HepG2 (cell line): Measurements from ENCODE around the gene CTXN1. TPM values are rescaled to one million over a fixed set of nuclear protein-coding genes. Genes with fewer than 3 reads are reported as not detected.
A peak's percentile ranks its signal among the peaks of the same experiment; 100 is the strongest.

Experiments used
- ATAC-seq: fragments of 200-7000 bp; cut with Tn5 transposase; 3 replicates; pipeline ENCODE4 v1.9.1; 2020; ENCODE audit warnings: mild to moderate bottlenecking, moderate library complexity
- BruUV-seq: library from RNA; stranded (reverse); fragments of 400-500 nt; replicated peaks from 2 replicates; lab custom pipeline; 2021; lab: Mats Ljungman, UMichigan
- CTCF ChIA-PET: fragments of 300-600 bp; formaldehyde crosslinking; extraction: SDS; loops from one replicate; lab custom pipeline; 2021; ENCODE audit warnings: low total read pairs, inconsistent platforms, low intra/inter-chr PET ratio; lab: Yijun Ruan, JAX
- POLR2A ChIA-PET: fragments of 350-600 bp; sonication (Branson Sonifier 250); formaldehyde crosslinking; loops from one replicate; lab custom pipeline; 2020; ENCODE audit warnings: antibody characterized with exemption, inconsistent platforms; lab: Yijun Ruan, JAX
- DNase-seq: peaks from one replicate; pipeline ENCODE4 v3.0.0-alpha.2; 2015; ENCODE audit warnings: low spot score
- FAIRE-seq: peaks from 3 replicates; lab custom pipeline; 2011; peaks lifted over from hg19 to GRCh38; lab: Jason Lieb, UNC
- H2AFZ ChIP-seq: one replicate; pipeline ENCODE4 v1.6.1; 2011; ENCODE audit warnings: low read length, inconsistent platforms
- H3K27ac ChIP-seq: fragments of 300-600 bp; 3 replicates; pipeline ENCODE4 v1.8.0; 2011; ENCODE audit warnings: mixed run types, mild to moderate bottlenecking, mixed read lengths, low read length, inconsistent platforms; ENCODE audit not compliant: insufficient read depth; ENCODE audit errors: extremely low read length
- H3K27me3 ChIP-seq, 2 experiments: fragments of 200-600 bp in 1 of 2; 2 replicates in 1 of 2; 3 replicates in 1 of 2; pipeline versions ENCODE4 v1.6.0 to v1.8.0; 2011; ENCODE audit warnings: low read length in 2 of 2, mild to moderate bottlenecking in 2 of 2, moderate library complexity in 2 of 2, inconsistent platforms in 1 of 2; ENCODE audit not compliant: insufficient read depth in 2 of 2, control insufficient read depth in 1 of 2
- H3K36me3 ChIP-seq, 2 experiments: fragments of 200-600 bp in 1 of 2; replicated peaks in 1 of 2; 2 replicates in 1 of 2; 3 replicates in 1 of 2; pipeline versions ENCODE4 v1.5.1 to v1.8.0; 2011; ENCODE audit warnings: low read length in 2 of 2, inconsistent platforms in 1 of 2; ENCODE audit not compliant: insufficient read depth in 2 of 2, control insufficient read depth in 1 of 2
- H3K4me1 ChIP-seq: 2 replicates; pipeline ENCODE4 v1.5.1; 2012; ENCODE audit warnings: low read length, inconsistent platforms; ENCODE audit not compliant: insufficient read depth
- H3K4me2 ChIP-seq: 2 replicates; pipeline ENCODE4 v1.6.0; 2011; ENCODE audit warnings: low read depth, low read length, inconsistent platforms
- H3K4me3 ChIP-seq, 3 experiments: fragments of 200-600 bp in 1 of 3; sonication (generic), shearing (Covaris generic) in 1 of 3; replicated peaks in 1 of 3; 2 replicates each; pipeline ENCODE4 v1.5.1; 2011 to 2016; ENCODE audit warnings: low read length in 3 of 3, inconsistent platforms in 2 of 3, low read depth in 2 of 3, mild to moderate bottlenecking in 2 of 3, control low read depth in 1 of 3, mixed read lengths in 1 of 3; ENCODE audit not compliant: insufficient read depth in 1 of 3
- H3K79me2 ChIP-seq: one replicate; pipeline ENCODE4 v1.6.1; 2011; ENCODE audit warnings: low read length, inconsistent platforms; ENCODE audit not compliant: insufficient read depth
- H3K9ac ChIP-seq: 2 replicates; pipeline ENCODE4 v1.6.0; 2011; ENCODE audit warnings: mild to moderate bottlenecking, low read depth, low read length, inconsistent platforms; ENCODE audit not compliant: insufficient read depth
- H3K9me3 ChIP-seq: 2 replicates; pipeline ENCODE4 v1.5.1; 2012; ENCODE audit warnings: mild to moderate bottlenecking, low read length
- H4K20me1 ChIP-seq: 2 replicates; pipeline ENCODE4 v1.6.0; 2011; ENCODE audit warnings: inconsistent platforms, mild to moderate bottlenecking, low read length, moderate library complexity; ENCODE audit not compliant: insufficient read depth
- GATAD1 ChIP-seq: IDR thresholded peaks from 2 replicates; pipeline ENCODE4 v1.6.1; 2016; ENCODE audit warnings: missing genetic modification reagents, missing compliant biosample characterization
- HOXD1 ChIP-seq: sonication (generic); formaldehyde crosslinking; IDR thresholded peaks from 2 replicates; pipeline ENCODE4 v1.5.0; 2020; ENCODE audit warnings: missing genetic modification reagents
- KLF9 ChIP-seq: IDR thresholded peaks from 2 replicates; pipeline ENCODE4 v1.6.1; 2016; ENCODE audit warnings: low read depth
- PITX1 ChIP-seq: sonication (generic); formaldehyde crosslinking; IDR thresholded peaks from 2 replicates; pipeline ENCODE4 v1.5.1; 2020; ENCODE audit warnings: mild to moderate bottlenecking, missing genetic modification reagents
- RFX5 ChIP-seq: IDR thresholded peaks from 2 replicates; pipeline ENCODE4 v1.6.1; 2011; ENCODE audit warnings: low read depth, low read length, improper control_type of control experiment
- ZBTB2 ChIP-seq: sonication (generic); formaldehyde crosslinking; IDR thresholded peaks from 2 replicates; pipeline ENCODE4 v1.8.0; 2022; ENCODE audit warnings: low read depth, missing genetic modification reagents
- ZBTB7A ChIP-seq: sonication (generic); formaldehyde crosslinking; IDR thresholded peaks from 2 replicates; pipeline ENCODE4 v1.8.0; 2022; ENCODE audit warnings: mild to moderate bottlenecking, missing genetic modification reagents
- ZNF138 ChIP-seq: sonication (generic); formaldehyde crosslinking; IDR thresholded peaks from 2 replicates; pipeline ENCODE4 v1.5.0; 2020; ENCODE audit warnings: mild to moderate bottlenecking, low read depth, missing genetic modification reagents
- ZNF281 ChIP-seq: sonication (generic); formaldehyde crosslinking; IDR thresholded peaks from 2 replicates; pipeline ENCODE4 v1.4.0; 2020; ENCODE audit warnings: missing genetic modification reagents, borderline replicate concordance
- ZNF30 ChIP-seq: sonication (generic); formaldehyde crosslinking; IDR thresholded peaks from 2 replicates; pipeline ENCODE4 v1.5.0; 2020; ENCODE audit warnings: mild to moderate bottlenecking, missing genetic modification reagents
- ZNF557 ChIP-seq: sonication (generic); formaldehyde crosslinking; IDR thresholded peaks from 2 replicates; pipeline ENCODE4 v1.4.0; 2020; ENCODE audit warnings: missing genetic modification reagents
- ZNF773 ChIP-seq: sonication (generic); formaldehyde crosslinking; IDR thresholded peaks from 2 replicates; pipeline ENCODE4 v1.4.0; 2020; ENCODE audit warnings: missing genetic modification reagents, borderline replicate concordance
- WGBS: methylation state at CpG from one replicate; pipeline ENCODE4 v1.1.6; 2017; ENCODE audit warnings: low lambda C conversion rate; 5-methylcytosine and 5-hydroxymethylcytosine counted together
- in situ Hi-C: cut with HindIII; loops from 2 replicates; pipeline ENCODE4 v1.10.0; 2017; ENCODE audit warnings: low pct_unique_long_range_greater_than_20kb; ENCODE audit not compliant: extremely low pct_ligation_motif_present
- intact Hi-C: fragments of 100-400 bp; cut with micrococcal nuclease; formaldehyde crosslinking; loops from one replicate; pipeline ENCODE4 v1.10.0; 2022; ENCODE audit not compliant: unreplicated experiment
- polyA plus RNA-seq, 8 experiments: library from polyadenylated mRNA; depleted of rRNA in 3 of 8; stranded (reverse) in 7 of 8; unstranded in 1 of 8; fragments of >200 nt; fragmentation: Illumina TruSeq in 4 of 8; extraction: Trizol in 4 of 8; gene quantifications; 2 replicates each; pipeline versions ENCODE4 v1.2.1 to v1.2.3, GENCODE V29; 2011 to 2016; ENCODE audit warnings: low read depth in 4 of 8, missing spikeins in 1 of 8, mixed read lengths in 1 of 8; ENCODE audit not compliant: insufficient read depth in 1 of 8
- total RNA-seq, 5 experiments: library from RNA; depleted of rRNA; stranded (reverse); fragments of >200 nt; fragmentation: Illumina TruSeq; extraction: Trizol; gene quantifications; 2 replicates each; pipeline ENCODE4 v1.2.3, GENCODE V29; 2016; ENCODE audit warnings: low read depth in 1 of 5
- TF ChIP-seq, protein P1 (sequence below): sonication (generic); formaldehyde crosslinking; IDR thresholded peaks from 2 replicates; pipeline ENCODE4 v1.4.0; 2020; ENCODE audit warnings: missing genetic modification reagents, borderline replicate concordance
- TF ChIP-seq, protein P2 (sequence below): sonication (generic); formaldehyde crosslinking; IDR thresholded peaks from 2 replicates; pipeline ENCODE4 v1.5.0; 2020; ENCODE audit warnings: missing genetic modification reagents

The CTXN1 gene
- total and polyA plus RNA-seq, 2 of the 13 experiments (the other 11 are each of a cell fraction or from before 2014, with no cell fraction given), result 0.11 TPM; not detected in 1

DNA sequence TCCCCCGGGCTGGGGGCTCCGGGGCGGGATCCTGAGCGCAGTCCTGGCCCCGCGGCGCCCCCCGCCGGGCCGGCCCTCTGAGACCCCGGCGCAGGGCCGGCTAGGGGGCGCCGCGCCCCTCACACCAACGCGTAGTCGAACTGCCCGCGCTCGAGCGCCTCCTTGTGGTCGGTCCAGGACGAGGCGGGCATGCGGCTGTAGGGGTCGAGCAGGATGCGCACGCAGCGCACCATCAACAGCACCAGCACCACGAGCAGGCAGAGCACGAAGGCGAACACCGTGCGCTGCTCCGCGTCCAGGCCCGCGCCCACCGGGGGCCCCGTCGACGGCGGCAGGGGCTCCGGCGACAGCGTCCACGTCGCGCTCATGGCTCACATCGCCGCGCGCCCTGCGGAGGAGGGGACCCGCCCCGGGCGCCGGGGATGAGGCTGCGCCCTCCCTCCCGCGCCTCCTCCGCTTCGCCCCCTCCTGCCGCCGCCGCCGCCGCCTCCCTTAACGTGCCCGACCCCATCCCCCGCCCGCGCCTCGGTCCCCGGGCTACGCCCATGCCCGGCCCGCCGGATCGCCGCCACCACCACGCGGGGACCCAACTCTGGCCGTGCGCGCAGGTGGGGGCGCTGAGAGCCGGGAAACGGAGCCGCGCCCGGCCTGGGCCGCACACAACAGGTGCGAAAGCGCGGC is 624 bp downstream of the CTXN1 start:
- Histone ChIP-seq H2AFZ (no peak overlapping the region), H3K9ac (no peak overlapping the region), H3K79me2 (no peaks in the 10 kb centered on the region), H3K9me3 (no peaks in the 10 kb centered on the region), H3K27ac (no peak overlapping the region), H4K20me1 (peaks cover 5% of the 10 kb centered on the region; the same call in 1 of the 2 replicates), H3K27me3 (no peaks in the 10 kb centered on the region), H3K4me1 (peaks cover 8% of the 10 kb centered on the region), H3K4me2 (peak overlapping the region; percentile 55), H3K4me3 (peak overlapping the region in 1 of 3 experiments; percentile 55; a peak in 1 of 6 replicates), H3K36me3 (peaks cover 6 to 10% of the 10 kb centered on the region in 2 experiments; a peak in 2 of 5 replicates)
- peak; percentile 64 for DNase-seq
- in situ Hi-C loops (no loop called here), intact Hi-C loops (loop anchor here (2.0 kb wide), 1 partner anchor 73 kb away; no protein-coding TSS in a partner anchor)
- POLR2A ChIA-PET, result no interaction called here
- WGBS, result 5% methylated on average over 16 of the region's 98 CpGs
- FAIRE-seq, result no peak
- CTCF ChIA-PET, result interaction anchor here (0.6 to 2.7 kb wide), 3 partner anchors 54 to 72 kb away, joined by 3 to 28 read pairs (median 4); no protein-coding TSS in a partner anchor
- BruUV-seq, result no TSS peak
- ATAC-seq, result peak; percentile 59
- no peak; the same call in none of the 2 replicates for TF ChIP-seq ZNF138 (CRISPR knock-in tag)
- TF ChIP-seq GATAD1, result peak; percentile 57; the same call in 1 of the 2 replicates
- TF ChIP-seq ZBTB2 (CRISPR knock-in tag), result no peak
- TF ChIP-seq RFX5, result no peak
- TF ChIP-seq KLF9 (CRISPR knock-in tag), result no peak
- TF ChIP-seq ZNF281 (CRISPR knock-in tag), result peak; percentile 55; the same call in 1 of the 2 replicates
- no peak for TF ChIP-seq PITX1 (CRISPR knock-in tag)
- no peak for TF ChIP-seq ZNF773 (CRISPR knock-in tag)
- TF ChIP-seq HOXD1, result peak; percentile 41; the same call in 1 of the 2 replicates
- peak; percentile 86; the same call in 1 of the 2 replicates for TF ChIP-seq ZNF557
- TF ChIP-seq, protein P1, sequence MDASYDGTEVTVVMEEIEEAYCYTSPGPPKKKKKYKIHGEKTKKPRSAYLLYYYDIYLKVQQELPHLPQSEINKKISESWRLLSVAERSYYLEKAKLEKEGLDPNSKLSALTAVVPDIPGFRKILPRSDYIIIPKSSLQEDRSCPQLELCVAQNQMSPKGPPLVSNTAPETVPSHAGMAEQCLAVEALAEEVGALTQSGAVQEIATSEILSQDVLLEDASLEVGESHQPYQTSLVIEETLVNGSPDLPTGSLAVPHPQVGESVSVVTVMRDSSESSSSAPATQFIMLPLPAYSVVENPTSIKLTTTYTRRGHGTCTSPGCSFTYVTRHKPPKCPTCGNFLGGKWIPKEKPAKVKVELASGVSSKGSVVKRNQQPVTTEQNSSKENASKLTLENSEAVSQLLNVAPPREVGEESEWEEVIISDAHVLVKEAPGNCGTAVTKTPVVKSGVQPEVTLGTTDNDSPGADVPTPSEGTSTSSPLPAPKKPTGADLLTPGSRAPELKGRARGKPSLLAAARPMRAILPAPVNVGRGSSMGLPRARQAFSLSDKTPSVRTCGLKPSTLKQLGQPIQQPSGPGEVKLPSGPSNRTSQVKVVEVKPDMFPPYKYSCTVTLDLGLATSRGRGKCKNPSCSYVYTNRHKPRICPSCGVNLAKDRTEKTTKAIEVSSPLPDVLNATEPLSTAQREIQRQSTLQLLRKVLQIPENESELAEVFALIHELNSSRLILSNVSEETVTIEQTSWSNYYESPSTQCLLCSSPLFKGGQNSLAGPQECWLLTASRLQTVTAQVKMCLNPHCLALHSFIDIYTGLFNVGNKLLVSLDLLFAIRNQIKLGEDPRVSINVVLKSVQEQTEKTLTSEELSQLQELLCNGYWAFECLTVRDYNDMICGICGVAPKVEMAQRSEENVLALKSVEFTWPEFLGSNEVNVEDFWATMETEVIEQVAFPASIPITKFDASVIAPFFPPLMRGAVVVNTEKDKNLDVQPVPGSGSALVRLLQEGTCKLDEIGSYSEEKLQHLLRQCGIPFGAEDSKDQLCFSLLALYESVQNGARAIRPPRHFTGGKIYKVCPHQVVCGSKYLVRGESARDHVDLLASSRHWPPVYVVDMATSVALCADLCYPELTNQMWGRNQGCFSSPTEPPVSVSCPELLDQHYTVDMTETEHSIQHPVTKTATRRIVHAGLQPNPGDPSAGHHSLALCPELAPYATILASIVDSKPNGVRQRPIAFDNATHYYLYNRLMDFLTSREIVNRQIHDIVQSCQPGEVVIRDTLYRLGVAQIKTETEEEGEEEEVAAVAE (CRISPR knock-in tag), result no peak
- TF ChIP-seq, protein P2, sequence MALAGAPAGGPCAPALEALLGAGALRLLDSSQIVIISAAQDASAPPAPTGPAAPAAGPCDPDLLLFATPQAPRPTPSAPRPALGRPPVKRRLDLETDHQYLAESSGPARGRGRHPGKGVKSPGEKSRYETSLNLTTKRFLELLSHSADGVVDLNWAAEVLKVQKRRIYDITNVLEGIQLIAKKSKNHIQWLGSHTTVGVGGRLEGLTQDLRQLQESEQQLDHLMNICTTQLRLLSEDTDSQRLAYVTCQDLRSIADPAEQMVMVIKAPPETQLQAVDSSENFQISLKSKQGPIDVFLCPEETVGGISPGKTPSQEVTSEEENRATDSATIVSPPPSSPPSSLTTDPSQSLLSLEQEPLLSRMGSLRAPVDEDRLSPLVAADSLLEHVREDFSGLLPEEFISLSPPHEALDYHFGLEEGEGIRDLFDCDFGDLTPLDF (CRISPR knock-in tag), result no peak
- TF ChIP-seq ZNF30, result 0 out of 2 replicates have a peak, but pooled peaks have one; percentile 56
- TF ChIP-seq ZBTB7A (CRISPR knock-in tag), result peak; percentile 95
